IMR-90 (cell line): ENCODE measurements around the gene PLAAT3. TPM values are rescaled to one million over a fixed set of nuclear protein-coding genes. Genes with fewer than 3 reads are reported as not detected.
"Not testable (repeated sequence)": the region's sequence is repeated elsewhere in the genome, so short reads cannot be mapped to it uniquely, and the experiment has no call there.

ENCODE experiments used
- ATAC-seq: fragments of 200-7000 bp; cut with Tn5 transposase; 2 replicates; pipeline ENCODE4 v1.9.1; 2020; ENCODE audit warnings: low read depth, mild to moderate bottlenecking, moderate library complexity
- BruUV-seq: library from RNA; stranded (reverse); fragments of 400-500 nt; replicated peaks from 2 replicates; lab custom pipeline; 2021; lab: Mats Ljungman, UMichigan
- CTCF ChIA-PET: fragments of 300-600 bp; formaldehyde crosslinking; extraction: SDS; loops from one replicate; lab custom pipeline; 2021; ENCODE audit warnings: antibody characterized with exemption; lab: Yijun Ruan, JAX
- POLR2A ChIA-PET: fragments of 300-600 bp; sonication (Branson Sonifier 250); formaldehyde crosslinking; loops from one replicate; lab custom pipeline; 2022; ENCODE audit warnings: antibody characterized with exemption; ENCODE audit not compliant: unreplicated experiment; lab: Charles Lee
- DNase-seq: peaks from one replicate; pipeline ENCODE4 v3.0.0; 2013
- H2AFZ ChIP-seq: replicated peaks from 2 replicates; pipeline ENCODE3; 2013; ENCODE audit warnings: low read length, mild to moderate bottlenecking; ENCODE audit not compliant: poor library complexity
- H2AK5ac ChIP-seq: 2 replicates; pipeline ENCODE4 v1.6.1; 2013; ENCODE audit warnings: low read depth, low read length, inconsistent platforms
- H2AK9ac ChIP-seq: replicated peaks from 2 replicates; pipeline ENCODE3; 2013; ENCODE audit warnings: mild to moderate bottlenecking, low read depth, low read length, moderate library complexity; ENCODE audit not compliant: poor library complexity
- H2BK120ac ChIP-seq: 2 replicates; pipeline ENCODE4 v1.6.1; 2013; ENCODE audit warnings: low read depth, low read length, inconsistent platforms
- H2BK15ac ChIP-seq: 3 replicates; pipeline ENCODE4 v1.6.1; 2013; ENCODE audit warnings: low read depth, low read length, inconsistent platforms
- H2BK20ac ChIP-seq: 2 replicates; pipeline ENCODE4 v1.6.1; 2013; ENCODE audit warnings: low read depth, mild to moderate bottlenecking, inconsistent platforms, low read length, moderate library complexity
- H2BK5ac ChIP-seq: 2 replicates; pipeline ENCODE4 v1.6.1; 2013; ENCODE audit warnings: mild to moderate bottlenecking, low read depth, low read length, inconsistent platforms; ENCODE audit not compliant: poor library complexity, severe bottlenecking
- H3K14ac ChIP-seq: replicated peaks from 2 replicates; pipeline ENCODE4 v1.6.1; 2013; ENCODE audit warnings: low read depth, low read length, inconsistent platforms
- H3K18ac ChIP-seq: 2 replicates; pipeline ENCODE4 v1.6.1; 2013; ENCODE audit warnings: low read depth, low read length, control low read depth
- H3K23ac ChIP-seq: 2 replicates; pipeline ENCODE4 v1.6.1; 2013; ENCODE audit warnings: low read depth, low read length, inconsistent platforms
- H3K27ac ChIP-seq: 2 replicates; pipeline ENCODE4 v1.5.1; 2013; ENCODE audit warnings: mild to moderate bottlenecking, control low read depth, low read length; ENCODE audit not compliant: insufficient read depth
- H3K27me3 ChIP-seq: 2 replicates; pipeline ENCODE4 v1.6.1; 2013; ENCODE audit warnings: low read length; ENCODE audit not compliant: control insufficient read depth, insufficient read depth
- H3K36me3 ChIP-seq: 2 replicates; pipeline ENCODE4 v1.6.1; 2013; ENCODE audit warnings: low read length, mixed read lengths; ENCODE audit not compliant: control insufficient read depth, insufficient read depth
- H3K4ac ChIP-seq: 2 replicates; pipeline ENCODE4 v1.6.1; 2013; ENCODE audit warnings: low read depth, low read length, inconsistent platforms
- H3K4me1 ChIP-seq: 2 replicates; pipeline ENCODE4 v1.6.1; 2013; ENCODE audit warnings: low read length, mixed read lengths; ENCODE audit not compliant: control insufficient read depth, insufficient read depth
- H3K4me2 ChIP-seq: 2 replicates; pipeline ENCODE4 v1.6.1; 2013; ENCODE audit warnings: low read depth, mild to moderate bottlenecking, control low read depth, low read length, moderate library complexity
- H3K4me3 ChIP-seq: 2 replicates; pipeline ENCODE4 v1.5.1; 2013; ENCODE audit warnings: low read depth, mild to moderate bottlenecking, control low read depth, low read length, moderate library complexity; ENCODE audit not compliant: insufficient read depth
- H3K56ac ChIP-seq: 2 replicates; pipeline ENCODE4 v1.6.1; 2013; ENCODE audit warnings: low read length, inconsistent platforms; ENCODE audit not compliant: insufficient read depth; ENCODE audit errors: extremely low read depth
- H3K79me1 ChIP-seq, 2 experiments: 2 replicates each; pipeline ENCODE4 v1.6.1; 2013; ENCODE audit warnings: low read length in 2 of 2, inconsistent platforms in 1 of 2, low read depth in 1 of 2
- H3K9ac ChIP-seq: 2 replicates; pipeline ENCODE4 v1.6.1; 2013; ENCODE audit warnings: low read depth, low read length, control low read depth
- H3K9me1 ChIP-seq: 2 replicates; pipeline ENCODE4 v1.6.1; 2013; ENCODE audit warnings: low read length, inconsistent platforms; ENCODE audit not compliant: insufficient read depth
- H3K9me3 ChIP-seq: 2 replicates; pipeline ENCODE4 v1.6.1; 2013; ENCODE audit warnings: low read length; ENCODE audit not compliant: control insufficient read depth, insufficient read depth
- H4K20me1 ChIP-seq: 2 replicates; pipeline ENCODE4 v1.6.1; 2013; ENCODE audit warnings: low read length, inconsistent platforms; ENCODE audit not compliant: insufficient read depth
- H4K5ac ChIP-seq: 2 replicates; pipeline ENCODE4 v1.6.1; 2013; ENCODE audit warnings: mild to moderate bottlenecking, low read depth, low read length, control low read depth
- H4K8ac ChIP-seq, 2 experiments: 2 replicates each; pipeline ENCODE4 v1.6.1; 2013; ENCODE audit warnings: low read depth in 2 of 2, low read length in 2 of 2, control low read depth in 1 of 2, inconsistent platforms in 1 of 2
- H4K91ac ChIP-seq: 2 replicates; pipeline ENCODE4 v1.6.1; 2013; ENCODE audit warnings: low read depth, low read length, inconsistent platforms; ENCODE audit not compliant: insufficient read depth
- WGBS, 2 experiments: methylation state at CpG; one replicate each; pipeline versions ENCODE4 v1.1.5 to v1.1.7; 2013; ENCODE audit warnings: missing lambda C conversion rate in 2 of 2; ENCODE audit not compliant: insufficient read length in 1 of 2; ENCODE audit errors: extremely low coverage in 2 of 2; 5-methylcytosine and 5-hydroxymethylcytosine counted together
- dilution Hi-C: fragments of 300-500 bp; cut with HindIII; formaldehyde crosslinking; loops from one replicate; pipeline ENCODE4 v1.14.3; 2018; ENCODE audit warnings: low sequenced_read_pairs; ENCODE audit not compliant: unreplicated experiment
- in situ Hi-C: fragments of 300-500 bp; cut with MboI; formaldehyde crosslinking; loops from 3 replicates; pipeline ENCODE4 v1.14.3; 2019; ENCODE audit warnings: low sequenced_read_pairs, inconsistent platforms, mixed read lengths
- intact Hi-C: fragments of 100-400 bp; cut with micrococcal nuclease; formaldehyde crosslinking; loops from 2 replicates; pipeline ENCODE4 v1.10.0; 2022
- polyA plus RNA-seq, 3 experiments: library from polyadenylated mRNA; depleted of rRNA; stranded (reverse); fragments of >200 nt; gene quantifications; 2 replicates each; pipeline ENCODE4 v1.2.3, GENCODE V29; 2012; ENCODE audit warnings: low replicate concordance in 1 of 3
- total RNA-seq: library from RNA; depleted of rRNA; stranded (reverse); fragments of >200 nt; gene quantifications from 2 replicates; pipeline ENCODE4 v1.2.3, GENCODE V29; 2012

Gene PLAAT3
- total and polyA plus RNA-seq, 2 of the 4 experiments (the other 2 are of a cell fraction) = 3.2 to 3.9 TPM

- H2BK120ac ChIP-seq, H3K9me1 ChIP-seq, dilution Hi-C loops, H3K18ac ChIP-seq, H3K4me2 ChIP-seq, H3K56ac ChIP-seq, H3K23ac ChIP-seq, H3K9me3 ChIP-seq, H4K5ac ChIP-seq, H3K9ac ChIP-seq, H2BK5ac ChIP-seq, H3K27me3 ChIP-seq, H2BK20ac ChIP-seq, POLR2A ChIA-PET, H3K27ac ChIP-seq, H3K4me3 ChIP-seq, H2AK5ac ChIP-seq, H2AK9ac ChIP-seq, H3K4ac ChIP-seq, H2AFZ ChIP-seq, ATAC-seq, H4K91ac ChIP-seq, H2BK15ac ChIP-seq, H3K4me1 ChIP-seq, H4K8ac ChIP-seq, H3K14ac ChIP-seq, BruUV-seq, H4K20me1 ChIP-seq, DNase-seq: not testable (repeated sequence)
- intact Hi-C loops = loop anchor here (2.0 kb wide), 1 partner anchor 100 kb away; no protein-coding TSS in a partner anchor
- peaks cover 0 to 15% of the 10 kb centered on the region in 2 experiments; a peak in 2 of 4 replicates for H3K79me1 ChIP-seq
- in situ Hi-C loops = loop anchor here (5.0 kb wide), 1 partner anchor 161 kb away; no protein-coding TSS in a partner anchor
- H3K36me3 ChIP-seq = peaks cover 25% of the 10 kb centered on the region
- CTCF ChIA-PET = interaction anchor here (0.6 to 2.7 kb wide), 3 partner anchors 10 to 160 kb away, joined by 3 to 11 read pairs (median 4); no protein-coding TSS in a partner anchor
- 93% methylated on average over 2 of the region's 8 CpGs; no CpG with 5 or more reads in 1 of the 2 experiments for WGBS, 2 experiments
Observed at GRCh38 chr11:63638436-63638835, 24.2 kb upstream of the PLAAT3 start.
